Measurements from ENCODE around the gene CD1E.
"Not testable (repeated sequence)": the region's sequence is repeated elsewhere in the genome, so short reads cannot be mapped to it uniquely, and the experiment has no call there.

Gene CD1E

GRCh38 chr1:158353303-158354075 is at the start of gene CD1E:
Gene CD1E, plus strand, starts transcription at chr1:158353894. Its CDS starts 95 bp downstream, at chr1:158353989.
- no peak for DNase-seq (ENCODE audit: low spot score)

GRCh38 chr1:158310623-158311022 is 43.1 kb upstream of the CD1E start:
- peak; percentile 13 for DNase-seq (ENCODE audit: low spot score)

GRCh38 chr1:158311066-158311465 is 42.6 kb upstream of the CD1E start:
- DNase-seq (ENCODE audit: low spot score): no peak

- no peak for DNase-seq (ENCODE audit: low spot score)
These were observed 29.8 kb upstream of the CD1E start for GRCh38 chr1:158323866-158324265.

GRCh38 chr1:158324395-158324794 is 29.3 kb upstream of the CD1E start:
- DNase-seq (ENCODE audit: low spot score): no peak

- no peak for DNase-seq (ENCODE audit: low spot score)
These were observed 26.2 kb upstream of the CD1E start for GRCh38 chr1:158327481-158327880.

GRCh38 chr1:158328426-158328825 is 25.3 kb upstream of the CD1E start:
- DNase-seq (ENCODE audit: low spot score): no peak

GRCh38 chr1:158329300-158329699 is 24.4 kb upstream of the CD1E start:
- DNase-seq (ENCODE audit: low spot score): no peak

GRCh38 chr1:158329733-158330132 is 24.0 kb upstream of the CD1E start:
- peak; percentile 56 for DNase-seq (ENCODE audit: low spot score)

GRCh38 chr1:158330391-158331105 is 23.1 kb upstream of the CD1E start:
- no peak for DNase-seq (ENCODE audit: low spot score)

GRCh38 chr1:158331106-158331425 is 22.6 kb upstream of the CD1E start:
- no peak for DNase-seq (ENCODE audit: low spot score)

GRCh38 chr1:158331481-158332150 is 22.1 kb upstream of the CD1E start, which contains the start of gene CD1B:
Gene CD1B, minus strand, starts transcription at chr1:158331531. Its CDS starts 108 bp downstream, at chr1:158331423.
- DNase-seq (ENCODE audit: low spot score): no peak

- no peak for DNase-seq (ENCODE audit: low spot score)
These were observed 20.1 kb upstream of the CD1E start for GRCh38 chr1:158333405-158334155.

GRCh38 chr1:158334526-158335212 is 19.0 kb upstream of the CD1E start:
- DNase-seq (ENCODE audit: low spot score): no peak

- no peak for DNase-seq (ENCODE audit: low spot score)
These were observed 18.5 kb upstream of the CD1E start for GRCh38 chr1:158335213-158335532.

- not testable (repeated sequence) for DNase-seq (ENCODE audit: low spot score)
These were observed 17.3 kb upstream of the CD1E start for GRCh38 chr1:158336413-158336812.

- DNase-seq (ENCODE audit: low spot score): not testable (repeated sequence)
These were observed 4.7 kb upstream of the CD1E start for GRCh38 chr1:158348946-158349345.

- DNase-seq (ENCODE audit: low spot score): no peak
These were observed 561 bp downstream of the CD1E start for GRCh38 chr1:158354255-158354654.

GRCh38 chr1:158355773-158356285 is 2.1 kb downstream of the CD1E start:
- DNase-seq (ENCODE audit: low spot score): no peak

- DNase-seq (ENCODE audit: low spot score): no peak
These were observed 2.9 kb downstream of the CD1E start for GRCh38 chr1:158356616-158357015.

- DNase-seq (ENCODE audit: low spot score): no peak
These were observed 3.7 kb downstream of the CD1E start for GRCh38 chr1:158357441-158357840.

GRCh38 chr1:158362482-158362881 is 8.8 kb downstream of the CD1E start:
- no peak for DNase-seq (ENCODE audit: low spot score)
